K562 (cell line): Measurements from ENCODE around the gene DTX3. TPM values are rescaled to one million over a fixed set of nuclear protein-coding genes. Genes with fewer than 3 reads are reported as not detected.
A peak's percentile ranks its signal among the peaks of the same experiment; 100 is the strongest.

Experiments used
- ATAC-seq: fragments of 200-7000 bp; cut with Tn5 transposase; 3 replicates; pipeline ENCODE4 v1.9.1; 2020; ENCODE audit warnings: moderate library complexity
- BruUV-seq: library from RNA; stranded (reverse); fragments of 400-500 nt; replicated peaks from 2 replicates; lab custom pipeline; 2021; lab: Mats Ljungman, UMichigan
- CTCF ChIA-PET: fragments of 300-600 bp; formaldehyde crosslinking; extraction: SDS; loops from one replicate; lab custom pipeline; 2021; ENCODE audit warnings: low intra/inter-chr PET ratio; lab: Yijun Ruan, JAX
- POLR2A ChIA-PET: fragments of 300-600, 350-650 bp; sonication (Branson Sonifier 250); formaldehyde crosslinking; extraction: SDS; loops from one replicate; lab custom pipeline; 2021; ENCODE audit warnings: antibody characterized with exemption, inconsistent platforms; lab: Yijun Ruan, JAX
- DNase-seq, 4 experiments: peaks; one replicate each; pipeline versions ENCODE4 v3.0.0 to v3.0.0-alpha.2; 2011 to 2018; ENCODE audit warnings: low spot score in 3 of 4, mixed read lengths in 3 of 4; ENCODE audit errors: extremely low read depth in 1 of 4
- FAIRE-seq: peaks from 2 replicates; lab custom pipeline; 2011; peaks lifted over from hg19 to GRCh38; lab: Jason Lieb, UNC
- H2AFZ ChIP-seq: 2 replicates; pipeline ENCODE4 v1.6.0; 2011; ENCODE audit warnings: low read depth, low read length, control low read depth, inconsistent platforms
- H3K27ac ChIP-seq: fragments of 200-600 bp; 3 replicates; pipeline ENCODE4 v1.8.0; 2011; ENCODE audit warnings: low read depth, mild to moderate bottlenecking, control low read depth, inconsistent platforms, low read length, moderate library complexity, mixed read lengths; ENCODE audit errors: extremely low read depth
- H3K27me3 ChIP-seq, 2 experiments: fragments of 300-600 bp in 1 of 2; 2 replicates in 1 of 2; 3 replicates in 1 of 2; pipeline versions ENCODE4 v1.6.0 to v1.8.0; 2011; ENCODE audit warnings: inconsistent platforms in 2 of 2, low read length in 2 of 2, mild to moderate bottlenecking in 1 of 2, mixed read lengths in 1 of 2, moderate library complexity in 1 of 2; ENCODE audit not compliant: control insufficient read depth in 2 of 2, insufficient read depth in 2 of 2
- H3K36me3 ChIP-seq: fragments of 300-600 bp; 3 replicates; pipeline ENCODE4 v1.8.0; 2011; ENCODE audit warnings: mild to moderate bottlenecking, low read length, inconsistent platforms; ENCODE audit not compliant: control insufficient read depth, insufficient read depth
- H3K4me1 ChIP-seq, 2 experiments: fragments of 200-600 bp in 1 of 2; replicated peaks in 1 of 2; 2 replicates in 1 of 2; 3 replicates in 1 of 2; pipeline versions ENCODE4 v1.5.1 to v1.8.0; 2011; ENCODE audit warnings: inconsistent platforms in 2 of 2, low read length in 2 of 2, mild to moderate bottlenecking in 1 of 2, mixed read lengths in 1 of 2, moderate library complexity in 1 of 2; ENCODE audit not compliant: control insufficient read depth in 2 of 2, insufficient read depth in 2 of 2
- H3K4me2 ChIP-seq: 2 replicates; pipeline ENCODE4 v1.6.1; 2011; ENCODE audit warnings: low read length, control low read depth, inconsistent platforms, mixed read lengths; ENCODE audit not compliant: insufficient read depth
- H3K4me3 ChIP-seq: fragments of 200-600 bp; sonication (generic), shearing (Covaris generic); 2 replicates; pipeline ENCODE4 v1.5.1; 2016; ENCODE audit warnings: control low read depth, inconsistent platforms
- H3K79me2 ChIP-seq: fragments of 200-600 bp; 3 replicates; pipeline ENCODE4 v1.8.0; 2011; ENCODE audit warnings: low read length, inconsistent platforms; ENCODE audit not compliant: control insufficient read depth, insufficient read depth
- H3K9ac ChIP-seq, 2 experiments: 2 replicates each; pipeline versions ENCODE4 v1.6.0 to v1.6.1; 2011; ENCODE audit warnings: low read depth in 2 of 2, low read length in 2 of 2, control low read depth in 1 of 2, inconsistent platforms in 1 of 2, mild to moderate bottlenecking in 1 of 2, mixed read lengths in 1 of 2; ENCODE audit not compliant: insufficient read depth in 1 of 2
- H3K9me1 ChIP-seq: one replicate; pipeline ENCODE4 v1.6.0; 2011; ENCODE audit warnings: inconsistent platforms, mild to moderate bottlenecking, low read length, moderate library complexity; ENCODE audit not compliant: control insufficient read depth, insufficient read depth
- H3K9me3 ChIP-seq: replicated peaks from 2 replicates; pipeline ENCODE4 v1.5.1; 2011; ENCODE audit warnings: low read depth, low read length, inconsistent platforms; ENCODE audit not compliant: control insufficient read depth, insufficient read depth
- H4K20me1 ChIP-seq: replicated peaks from 2 replicates; pipeline ENCODE4 v1.6.1; 2011; ENCODE audit warnings: low read length, inconsistent platforms, mixed read lengths; ENCODE audit not compliant: control insufficient read depth, insufficient read depth
- CEBPB ChIP-seq: fragments of 450-650 bp; IDR thresholded peaks from 2 replicates; pipeline ENCODE4 v1.6.1; 2016; ENCODE audit warnings: missing genetic modification characterization, missing compliant biosample characterization
- RBM25 ChIP-seq: fragments of 200-400 bp; formaldehyde crosslinking; IDR thresholded peaks from 2 replicates; pipeline ENCODE4 v1.6.1; 2018; ENCODE audit warnings: low read length, low read depth, moderate library complexity; ENCODE audit not compliant: severe bottlenecking
- TEAD4 ChIP-seq, 2 experiments: sonication (generic) in 1 of 2; formaldehyde crosslinking in 1 of 2; IDR thresholded peaks; 2 replicates each; pipeline versions ENCODE4 v1.6.1 to v1.8.0; 2012 to 2022; ENCODE audit warnings: borderline replicate concordance in 1 of 2, inconsistent platforms in 1 of 2, low read length in 1 of 2, mild to moderate bottlenecking in 1 of 2, missing genetic modification reagents in 1 of 2
- YY1 ChIP-seq, 3 experiments: IDR thresholded peaks; 2 replicates each; pipeline ENCODE4 v1.6.1; 2011; ENCODE audit warnings: low read length in 2 of 3, mild to moderate bottlenecking in 2 of 3, moderate library complexity in 2 of 3, borderline replicate concordance in 1 of 3, control low read depth in 1 of 3, low read depth in 1 of 3; ENCODE audit not compliant: insufficient read depth in 3 of 3, insufficient replicate concordance in 2 of 3, control insufficient read depth in 1 of 3, insufficient read length in 1 of 3; ENCODE audit errors: extremely low read depth in 1 of 3
- WGBS: fragments of 100-300 bp; shearing (Covaris generic); methylation state at CpG from one replicate; pipeline ENCODE4 v1.1.6; 2016; ENCODE audit warnings: low coverage, mixed read lengths; ENCODE audit not compliant: insufficient coverage; ENCODE audit errors: missing lambda C conversion rate; 5-methylcytosine and 5-hydroxymethylcytosine counted together
- in situ Hi-C: fragments of 300-500 bp; cut with MboI; formaldehyde crosslinking; loops from 4 replicates; pipeline ENCODE4 v1.15.0; 2018; ENCODE audit warnings: inconsistent platforms, mixed read lengths
- intact Hi-C: fragments of 100-400 bp; cut with micrococcal nuclease; formaldehyde crosslinking; loops from 2 replicates; pipeline ENCODE4 v1.14.2; 2022
- polyA plus RNA-seq, 8 experiments: library from polyadenylated mRNA; depleted of rRNA in 4 of 8; stranded (reverse) in 5 of 8; unstranded in 3 of 8; fragments of >200 nt; fragmentation: Nextera tagmentation in 2 of 8; fragmentation: Illumina TruSeq in 1 of 8; extraction: Ambion mirVana in 2 of 8; extraction: Trizol in 1 of 8; gene quantifications; 2 replicates each; pipeline versions ENCODE4 v1.2.1 to v1.2.3, GENCODE V29; 2011 to 2014; ENCODE audit warnings: inconsistent platforms in 1 of 8, missing spikeins in 1 of 8
- total RNA-seq, 7 experiments: library from RNA; depleted of rRNA in 6 of 7; stranded (reverse); fragments of >200 nt in 6 of 7; fragmentation: Illumina TruSeq in 2 of 7; extraction: Trizol in 2 of 7; gene quantifications; 2 replicates each; pipeline versions ENCODE4 v1.2.1 to v1.2.3, GENCODE V29; 2011 to 2021; ENCODE audit warnings: low replicate concordance in 1 of 7
- TF ChIP-seq, protein P1 (sequence below): fragments of 450-650 bp; IDR thresholded peaks from 2 replicates; pipeline ENCODE4 v1.6.1; 2018; ENCODE audit not compliant: partially characterized antibody
- TF ChIP-seq, protein P2 (sequence below), 2 experiments: fragments of 450-650 bp; formaldehyde crosslinking in 1 of 2; IDR thresholded peaks; 2 replicates each; pipeline versions ENCODE4 v1.4.0 to v1.6.1; 2014 to 2020; ENCODE audit warnings: mild to moderate bottlenecking in 2 of 2, borderline replicate concordance in 1 of 2, low read depth in 1 of 2

The DTX3 gene
- total and polyA plus RNA-seq, 9 of the 15 experiments (the other 6 are each of a cell fraction or from before 2014, with no cell fraction given), result 0.03 to 0.09 (median 0.06) TPM; not detected in 6

DNA sequence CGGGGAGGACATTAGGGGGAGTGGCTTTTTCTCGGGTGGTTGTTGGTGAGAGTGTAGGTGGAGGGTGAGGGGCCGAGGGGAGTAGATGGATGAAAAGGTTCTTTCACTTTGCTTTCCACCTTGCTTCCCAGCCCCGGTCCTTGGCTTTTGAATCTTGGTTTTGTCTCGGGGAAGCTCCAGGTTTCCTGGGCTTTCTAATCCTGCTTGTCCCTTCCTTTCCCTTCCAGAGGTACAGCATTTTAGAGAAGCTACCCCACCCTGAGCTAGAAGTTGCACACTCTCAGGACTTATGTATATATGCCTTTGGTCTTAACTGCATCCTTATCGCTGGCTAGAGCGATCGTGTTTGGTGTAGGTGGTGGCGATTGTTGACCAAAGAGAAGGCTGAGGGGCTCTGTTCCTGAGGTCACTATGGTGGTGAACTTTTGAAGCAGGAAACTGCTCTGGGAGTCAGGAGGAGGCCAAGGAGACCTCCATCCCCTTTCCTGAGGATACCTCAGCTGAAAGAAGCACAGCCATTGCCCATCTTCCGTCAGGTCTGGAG, 12.8 kb upstream of the DTX3 start:
- BruUV-seq, result no TSS peak
- peak; percentile 14 for ATAC-seq
- Histone ChIP-seq H3K4me3 (peak overlapping the region; percentile 72), H3K9me1 (no peaks in the 10 kb centered on the region), H3K9ac (peak overlapping the region; percentile 81 to 98), H3K4me1 (peaks cover 22 to 23% of the 10 kb centered on the region in 2 experiments), H3K27ac (peak overlapping the region; percentile 84; the same call in 2 of the 3 replicates), H3K36me3 (peaks cover 31% of the 10 kb centered on the region; the same call in 2 of the 3 replicates), H3K27me3 (no peaks in the 10 kb centered on the region), H2AFZ (peak overlapping the region; percentile 97; the same call in 1 of the 2 replicates), H4K20me1 (no peaks in the 10 kb centered on the region), H3K79me2 (peaks cover 27% of the 10 kb centered on the region), H3K4me2 (peak overlapping the region; percentile 77), H3K9me3 (no peaks in the 10 kb centered on the region)
- in situ Hi-C loops (no loop called here), intact Hi-C loops (no loop called here)
- FAIRE-seq, result peak; percentile 51
- peak; percentile 20 to 54 (median 46) for DNase-seq
- ChIA-PET POLR2A (interaction anchor here (0.5 to 4.2 kb wide), 15 partner anchors 8 to 346 kb away, joined by 3 to 20 read pairs (median 5); partner anchors contain the start of genes DDIT3 and TSPAN31), CTCF (interaction anchor here (1.2 kb wide), 1 partner anchor 102 kb away, joined by 3 read pairs; the partner anchor contains the start of gene OS9)
- 5% methylated on average over 10 of the region's 10 CpGs for WGBS
- TF ChIP-seq CEBPB (tag) (no peak), YY1 (IDR thresholded peaks at IDR 0.05; ENCODE audit: borderline replicate concordance in 1 of 3, control insufficient read depth in 1 of 3, extremely low read depth in 1 of 3, insufficient read depth in 3 of 3, insufficient read length in 1 of 3, insufficient replicate concordance in 2 of 3, low read depth in 1 of 3, low read length in 2 of 3) (peak in 1 of 3 experiments; percentile 12), RBM25 (no peak), TEAD4 (IDR thresholded peaks at IDR 0.05; ENCODE audit: low read length) (0 out of 2 replicates have a peak, but pooled peaks have one; percentile 10), TEAD4 (CRISPR knock-in tag; IDR thresholded peaks at IDR 0.05; ENCODE audit: borderline replicate concordance) (no peak)
- TF ChIP-seq, protein P1, sequence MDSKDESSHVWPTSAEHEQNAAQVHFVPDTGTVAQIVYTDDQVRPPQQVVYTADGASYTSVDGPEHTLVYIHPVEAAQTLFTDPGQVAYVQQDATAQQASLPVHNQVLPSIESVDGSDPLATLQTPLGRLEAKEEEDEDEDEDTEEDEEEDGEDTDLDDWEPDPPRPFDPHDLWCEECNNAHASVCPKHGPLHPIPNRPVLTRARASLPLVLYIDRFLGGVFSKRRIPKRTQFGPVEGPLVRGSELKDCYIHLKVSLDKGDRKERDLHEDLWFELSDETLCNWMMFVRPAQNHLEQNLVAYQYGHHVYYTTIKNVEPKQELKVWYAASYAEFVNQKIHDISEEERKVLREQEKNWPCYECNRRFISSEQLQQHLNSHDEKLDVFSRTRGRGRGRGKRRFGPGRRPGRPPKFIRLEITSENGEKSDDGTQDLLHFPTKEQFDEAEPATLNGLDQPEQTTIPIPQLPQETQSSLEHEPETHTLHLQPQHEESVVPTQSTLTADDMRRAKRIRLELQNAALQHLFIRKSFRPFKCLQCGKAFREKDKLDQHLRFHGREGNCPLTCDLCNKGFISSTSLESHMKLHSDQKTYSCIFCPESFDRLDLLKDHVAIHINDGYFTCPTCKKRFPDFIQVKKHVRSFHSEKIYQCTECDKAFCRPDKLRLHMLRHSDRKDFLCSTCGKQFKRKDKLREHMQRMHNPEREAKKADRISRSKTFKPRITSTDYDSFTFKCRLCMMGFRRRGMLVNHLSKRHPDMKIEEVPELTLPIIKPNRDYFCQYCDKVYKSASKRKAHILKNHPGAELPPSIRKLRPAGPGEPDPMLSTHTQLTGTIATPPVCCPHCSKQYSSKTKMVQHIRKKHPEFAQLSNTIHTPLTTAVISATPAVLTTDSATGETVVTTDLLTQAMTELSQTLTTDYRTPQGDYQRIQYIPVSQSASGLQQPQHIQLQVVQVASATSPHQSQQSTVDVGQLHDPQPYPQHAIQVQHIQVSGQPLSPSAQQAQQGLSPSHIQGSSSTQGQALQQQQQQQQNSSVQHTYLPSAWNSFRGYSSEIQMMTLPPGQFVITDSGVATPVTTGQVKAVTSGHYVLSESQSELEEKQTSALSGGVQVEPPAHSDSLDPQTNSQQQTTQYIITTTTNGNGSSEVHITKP, result peak; percentile 82
- TF ChIP-seq, protein P2, sequence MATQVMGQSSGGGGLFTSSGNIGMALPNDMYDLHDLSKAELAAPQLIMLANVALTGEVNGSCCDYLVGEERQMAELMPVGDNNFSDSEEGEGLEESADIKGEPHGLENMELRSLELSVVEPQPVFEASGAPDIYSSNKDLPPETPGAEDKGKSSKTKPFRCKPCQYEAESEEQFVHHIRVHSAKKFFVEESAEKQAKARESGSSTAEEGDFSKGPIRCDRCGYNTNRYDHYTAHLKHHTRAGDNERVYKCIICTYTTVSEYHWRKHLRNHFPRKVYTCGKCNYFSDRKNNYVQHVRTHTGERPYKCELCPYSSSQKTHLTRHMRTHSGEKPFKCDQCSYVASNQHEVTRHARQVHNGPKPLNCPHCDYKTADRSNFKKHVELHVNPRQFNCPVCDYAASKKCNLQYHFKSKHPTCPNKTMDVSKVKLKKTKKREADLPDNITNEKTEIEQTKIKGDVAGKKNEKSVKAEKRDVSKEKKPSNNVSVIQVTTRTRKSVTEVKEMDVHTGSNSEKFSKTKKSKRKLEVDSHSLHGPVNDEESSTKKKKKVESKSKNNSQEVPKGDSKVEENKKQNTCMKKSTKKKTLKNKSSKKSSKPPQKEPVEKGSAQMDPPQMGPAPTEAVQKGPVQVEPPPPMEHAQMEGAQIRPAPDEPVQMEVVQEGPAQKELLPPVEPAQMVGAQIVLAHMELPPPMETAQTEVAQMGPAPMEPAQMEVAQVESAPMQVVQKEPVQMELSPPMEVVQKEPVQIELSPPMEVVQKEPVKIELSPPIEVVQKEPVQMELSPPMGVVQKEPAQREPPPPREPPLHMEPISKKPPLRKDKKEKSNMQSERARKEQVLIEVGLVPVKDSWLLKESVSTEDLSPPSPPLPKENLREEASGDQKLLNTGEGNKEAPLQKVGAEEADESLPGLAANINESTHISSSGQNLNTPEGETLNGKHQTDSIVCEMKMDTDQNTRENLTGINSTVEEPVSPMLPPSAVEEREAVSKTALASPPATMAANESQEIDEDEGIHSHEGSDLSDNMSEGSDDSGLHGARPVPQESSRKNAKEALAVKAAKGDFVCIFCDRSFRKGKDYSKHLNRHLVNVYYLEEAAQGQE (IDR thresholded peaks at IDR 0.05; ENCODE audit: borderline replicate concordance), result 0 out of 2 replicates have a peak, but pooled peaks have one; percentile 52
- TF ChIP-seq, protein P2 (CRISPR knock-in tag; IDR thresholded peaks at IDR 0.05; ENCODE audit: low read depth), result no peak
